Thyroid gland (tissue), 4 donors: ENCODE data around the gene SCN3A. TPM values are rescaled to one million over a fixed set of nuclear protein-coding genes. Genes with fewer than 3 reads are reported as not detected.

Source experiments
- DNase-seq, 2 donors: peaks; one replicate each; pipeline ENCODE4 v3.0.0-alpha.2; 2019
- H3K27ac ChIP-seq, 3 donors: fragments of 200-600 bp; sonication (generic); 1 replicate in 2 of 3; 2 replicates in 1 of 3; pipeline ENCODE4 v1.5.1; 2016 to 2019; ENCODE audit warnings: mild to moderate bottlenecking in 1 of 3, moderate library complexity in 1 of 3
- H3K27me3 ChIP-seq: fragments of 200-600 bp; sonication (generic); one replicate; pipeline ENCODE4 v1.5.1; 2019
- H3K36me3 ChIP-seq, 2 donors: fragments of 200-600 bp; sonication (generic); one replicate each; pipeline ENCODE4 v1.5.1; 2016 to 2019
- H3K4me1 ChIP-seq, 2 donors: fragments of 200-600 bp; sonication (generic); one replicate each; pipeline ENCODE4 v1.5.1; 2017 to 2019
- H3K4me3 ChIP-seq, 3 donors: fragments of 200-600 bp; sonication (generic); replicated peaks in 1 of 3; 1 replicate in 2 of 3; 2 replicates in 1 of 3; pipeline ENCODE4 v1.5.1; 2016; ENCODE audit warnings: mild to moderate bottlenecking in 1 of 3
- H3K9me3 ChIP-seq: fragments of 200-600 bp; sonication (generic); one replicate; pipeline ENCODE4 v1.5.1; 2017
- CTCF ChIP-seq, 6 experiments: fragments of 200-600 bp in 3 of 6; fragments of 450-650 bp in 3 of 6; sonication (generic) in 3 of 6; IDR thresholded peaks; one replicate each; pipeline ENCODE4 v1.5.1; 2016 to 2019; ENCODE audit warnings: antibody characterized with exemption in 6 of 6, mild to moderate bottlenecking in 2 of 6, inconsistent platforms in 1 of 6, moderate library complexity in 1 of 6
- POLR2A ChIP-seq, 2 donors: fragments of 450-650 bp; IDR thresholded peaks; one replicate each; pipeline ENCODE4 v1.6.1; 2017; ENCODE audit warnings: antibody characterized with exemption in 2 of 2, mild to moderate bottlenecking in 2 of 2, moderate library complexity in 1 of 2
- WGBS, 2 donors: methylation state at CpG; one replicate each; pipeline ENCODE4 v1.1.5; 2017; 5-methylcytosine and 5-hydroxymethylcytosine counted together
- intact Hi-C: fragments of 100-400 bp; cut with DNase I; formaldehyde crosslinking; loops from one replicate; pipeline ENCODE4 v1.15.1; 2023
- total RNA-seq, 4 donors: library from RNA; depleted of rRNA; stranded (reverse); fragments of >200 nt; gene quantifications; one replicate each; pipeline ENCODE4 v1.2.3, GENCODE V29; 2016

SCN3A gene
- total RNA-seq, 4 donors from 2014 or later, result 3.0 to 12.5 (median 4.1) TPM

- no peaks in the 10 kb centered on the region for H3K9me3 ChIP-seq
- H3K4me1 ChIP-seq, result no peaks in the 10 kb centered on the region
- no peaks in the 10 kb centered on the region for H3K27me3 ChIP-seq
- no peak overlapping the region for H3K27ac ChIP-seq
- H3K4me3 ChIP-seq, result no peak overlapping the region
- intact Hi-C loops, result no loop called here
- no peaks in the 10 kb centered on the region for H3K36me3 ChIP-seq
- 66 to 67% methylated on average over 5 of the region's 5 CpGs for WGBS, 2 donors
- TF ChIP-seq CTCF (IDR thresholded peaks at IDR 0.05) (no peak), POLR2A (IDR thresholded peaks at IDR 0.05) (no peak)
- DNase-seq, result no peak
Observed at GRCh38 chr2:165109915-165110314, 93.9 kb downstream of the SCN3A start.

GRCh38 chr2:165105926-165106325, 97.9 kb downstream of the SCN3A start:
- H3K27me3 ChIP-seq, result no peaks in the 10 kb centered on the region
- H3K9me3 ChIP-seq, result no peaks in the 10 kb centered on the region
- no peak for DNase-seq
- intact Hi-C loops, result no loop called here
- 70 to 73% methylated on average over 4 of the region's 4 CpGs for WGBS, 2 donors
- no peak overlapping the region for H3K27ac ChIP-seq
- TF ChIP-seq CTCF (IDR thresholded peaks at IDR 0.05), result no peak
- TF ChIP-seq POLR2A (IDR thresholded peaks at IDR 0.05), result no peak
- no peak overlapping the region for H3K4me3 ChIP-seq
- no peaks in the 10 kb centered on the region for H3K4me1 ChIP-seq
- no peaks in the 10 kb centered on the region for H3K36me3 ChIP-seq

GRCh38 chr2:165087933-165088901, 115.6 kb downstream of the SCN3A start:
- H3K9me3 ChIP-seq, result no peaks in the 10 kb centered on the region
- TF ChIP-seq CTCF (IDR thresholded peaks at IDR 0.05) (no peak), POLR2A (IDR thresholded peaks at IDR 0.05) (no peak)
- no peak overlapping the region for H3K27ac ChIP-seq
- no peaks in the 10 kb centered on the region for H3K27me3 ChIP-seq
- no peaks in the 10 kb centered on the region for H3K4me1 ChIP-seq
- WGBS, 2 donors, result 83 to 88% methylated on average over 2 of the region's 2 CpGs
- H3K4me3 ChIP-seq, result no peak overlapping the region
- DNase-seq, result no peak
- H3K36me3 ChIP-seq, result no peaks in the 10 kb centered on the region
- intact Hi-C loops, result no loop called here

- H3K4me3 ChIP-seq, result no peak overlapping the region
- no peaks in the 10 kb centered on the region for H3K9me3 ChIP-seq
- H3K4me1 ChIP-seq, result no peaks in the 10 kb centered on the region
- DNase-seq, result no peak
- H3K27ac ChIP-seq, result no peak overlapping the region
- intact Hi-C loops, result no loop called here
- no peak for TF ChIP-seq POLR2A (IDR thresholded peaks at IDR 0.05)
- no peak for TF ChIP-seq CTCF (IDR thresholded peaks at IDR 0.05)
- no peaks in the 10 kb centered on the region for H3K36me3 ChIP-seq
- H3K27me3 ChIP-seq, result no peaks in the 10 kb centered on the region
- WGBS, 2 donors, result 92 to 94% methylated on average over 2 of the region's 2 CpGs
Observed at GRCh38 chr2:165086337-165086736, 117.5 kb downstream of the SCN3A start.

- WGBS, 2 donors, result 91 to 93% methylated on average over 4 of the region's 4 CpGs
- H3K36me3 ChIP-seq, result no peaks in the 10 kb centered on the region
- no peak overlapping the region for H3K27ac ChIP-seq
- no peaks in the 10 kb centered on the region for H3K9me3 ChIP-seq
- intact Hi-C loops, result no loop called here
- DNase-seq, result no peak
- TF ChIP-seq CTCF (IDR thresholded peaks at IDR 0.05) (no peak), POLR2A (IDR thresholded peaks at IDR 0.05) (no peak)
- no peaks in the 10 kb centered on the region for H3K27me3 ChIP-seq
- no peaks in the 10 kb centered on the region for H3K4me1 ChIP-seq
- no peak overlapping the region for H3K4me3 ChIP-seq
Observed at GRCh38 chr2:165083326-165083725, 120.5 kb downstream of the SCN3A start.
